Measurements from ENCODE around the gene CCDC148. TPM values are rescaled to one million over a fixed set of nuclear protein-coding genes. Genes with fewer than 3 reads are reported as not detected.

The CCDC148 gene
- total RNA-seq, 1 experiment from 2014 or later = 1.4 TPM

DNA sequence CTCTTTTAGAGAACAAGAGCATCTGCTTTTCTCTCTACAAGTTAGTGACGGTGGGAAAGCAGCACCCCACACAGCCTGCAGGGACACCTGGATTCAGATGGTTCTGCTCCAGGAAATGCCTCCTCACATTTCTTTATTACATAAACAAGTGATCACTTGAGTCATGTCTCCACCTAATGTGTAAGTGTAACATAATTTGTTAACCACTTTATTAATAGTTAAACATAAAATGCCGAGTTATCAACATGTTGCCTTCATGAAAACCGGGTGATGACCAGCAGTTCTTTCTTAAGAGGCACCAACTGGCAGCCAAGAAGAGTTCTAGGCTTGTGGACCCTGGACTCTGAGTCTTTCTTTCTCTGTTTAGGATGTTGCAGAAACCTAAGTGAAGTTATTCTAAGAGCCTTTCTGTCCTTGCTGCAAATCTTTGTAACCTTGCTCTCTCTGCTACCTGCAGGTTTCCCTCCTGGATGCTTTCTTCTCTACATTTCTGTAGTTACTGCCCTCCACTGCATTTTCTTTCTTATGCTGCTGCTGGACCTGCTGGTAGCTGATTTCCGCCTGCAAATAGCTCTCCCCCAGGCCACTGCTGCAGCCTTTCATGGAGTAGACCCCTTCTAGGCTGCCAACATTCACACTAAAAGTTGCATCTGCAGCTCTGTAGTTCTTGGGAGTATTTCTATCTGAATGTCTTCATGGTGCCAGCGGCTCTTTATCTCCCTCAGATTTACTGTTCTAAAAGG, 330.6 kb downstream of the CCDC148 start:
- peak; percentile 35 for DNase-seq (ENCODE audit: low spot score)

DNA sequence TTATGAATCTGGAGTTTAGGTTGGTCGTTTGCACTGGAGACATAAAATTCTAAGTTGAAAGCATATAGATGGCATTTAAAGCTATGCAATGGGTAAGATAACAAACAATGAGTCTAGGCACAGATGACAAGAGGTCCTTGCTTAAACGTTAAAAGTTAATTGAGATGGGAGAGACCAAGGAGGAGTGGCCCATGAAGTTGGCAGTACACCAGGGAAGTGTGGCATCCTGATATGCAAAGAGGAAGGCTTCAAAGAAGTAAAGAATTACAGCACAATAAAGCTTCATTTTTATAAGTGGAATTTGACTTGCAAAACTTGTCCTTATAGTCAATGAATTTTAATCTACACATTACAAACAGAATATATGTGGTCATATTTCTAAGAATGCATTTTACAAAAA, 331.7 kb downstream of the CCDC148 start:
- DNase-seq (ENCODE audit: low spot score) = no peak

Small RNA genes within 50 kb of the gene (small RNA-seq; reads per million reads assigned to genes)
- not detected for gene RN7SL393P

Other genes with a start within 250 kb of the CCDC148 start
- 111 and 112 TPM in 2 replicates for gene PKP4, start 199 bp upstream of the CCDC148 start, total RNA-seq (2014; rRNA removed; shearing (Covaris generic))

All from HT-29 (cell line).